KMS-11 (cell line): ENCODE results near the gene HMGCS2.

ENCODE experiments used
- H2AFZ ChIP-seq: fragments of 200-600 bp; sonication (generic); 2 replicates; pipeline ENCODE4 v1.6.1; 2016; ENCODE audit warnings: antibody characterized with exemption, mixed run types, low read depth
- H3K27ac ChIP-seq: fragments of 200-600 bp; sonication (generic); 2 replicates; pipeline ENCODE4 v1.6.1; 2016; ENCODE audit warnings: mild to moderate bottlenecking, mixed run types
- H3K27me3 ChIP-seq: fragments of 200-600 bp; sonication (generic); 2 replicates; pipeline ENCODE4 v1.6.1; 2017; ENCODE audit warnings: mild to moderate bottlenecking, low read depth, mixed run types, moderate library complexity; ENCODE audit not compliant: insufficient read depth
- H3K36me3 ChIP-seq: fragments of 200-600 bp; sonication (generic); 2 replicates; pipeline ENCODE4 v1.6.1; 2017; ENCODE audit warnings: mild to moderate bottlenecking, mixed run types; ENCODE audit not compliant: insufficient read depth
- H3K4me1 ChIP-seq: fragments of 200-600 bp; sonication (generic); 2 replicates; pipeline ENCODE4 v1.6.1; 2016; ENCODE audit warnings: mild to moderate bottlenecking, low read depth, mixed run types; ENCODE audit not compliant: poor library complexity, severe bottlenecking
- H3K4me2 ChIP-seq: fragments of 200-600 bp; sonication (generic); 2 replicates; pipeline ENCODE4 v1.7.0; 2016; ENCODE audit warnings: mild to moderate bottlenecking, mixed run types
- H3K4me3 ChIP-seq: fragments of 200-600 bp; sonication (generic); IDR thresholded peaks from 2 replicates; pipeline ENCODE4 v1.6.1; 2017; ENCODE audit warnings: low read depth, low read length, mixed read lengths; ENCODE audit not compliant: insufficient read depth
- H3K79me2 ChIP-seq: fragments of 200-600 bp; sonication (generic); 2 replicates; pipeline ENCODE4 v1.6.1; 2016; ENCODE audit warnings: low read depth, mixed run types; ENCODE audit not compliant: insufficient read depth
- H3K9ac ChIP-seq: fragments of 200-600 bp; sonication (generic); 2 replicates; pipeline ENCODE4 v1.6.1; 2016; ENCODE audit warnings: mild to moderate bottlenecking, mixed run types
- H4K20me1 ChIP-seq: fragments of 200-600 bp; sonication (generic); 2 replicates; pipeline ENCODE4 v1.6.1; 2016; ENCODE audit warnings: mild to moderate bottlenecking, mixed run types; ENCODE audit not compliant: insufficient read depth
- TF ChIP-seq, protein P1 (sequence below): fragments of 200-600 bp; sonication (generic); conservative IDR thresholded peaks from 2 replicates; pipeline ENCODE4 v1.6.1; 2017; ENCODE audit warnings: low read depth, mild to moderate bottlenecking, antibody characterized with exemption, low read length, moderate library complexity, mixed read lengths

HMGCS2 gene

DNA sequence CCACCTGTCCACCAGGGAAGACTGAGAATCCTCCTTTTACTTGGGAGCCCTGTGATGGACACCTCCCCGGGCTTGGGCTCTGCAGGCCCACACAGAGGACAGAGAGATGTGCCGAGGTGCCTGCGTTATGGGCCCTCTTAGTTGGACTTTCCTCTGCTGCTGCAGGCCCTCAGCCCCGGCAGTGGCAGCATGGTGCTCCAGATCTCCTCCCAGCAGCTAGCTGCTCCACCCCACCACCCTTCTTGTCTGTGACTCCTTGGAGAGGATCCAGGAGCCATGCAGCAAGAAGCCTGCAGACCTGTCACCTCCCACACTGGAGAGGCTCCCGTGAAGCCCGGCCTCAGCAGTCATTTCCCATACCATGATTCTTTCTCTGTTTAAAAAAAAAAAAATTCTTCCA lies 29.6 kb downstream of the HMGCS2 start:
- H3K4me2 ChIP-seq: no peak overlapping the region
- H3K36me3 ChIP-seq: no peaks in the 10 kb centered on the region

DNA sequence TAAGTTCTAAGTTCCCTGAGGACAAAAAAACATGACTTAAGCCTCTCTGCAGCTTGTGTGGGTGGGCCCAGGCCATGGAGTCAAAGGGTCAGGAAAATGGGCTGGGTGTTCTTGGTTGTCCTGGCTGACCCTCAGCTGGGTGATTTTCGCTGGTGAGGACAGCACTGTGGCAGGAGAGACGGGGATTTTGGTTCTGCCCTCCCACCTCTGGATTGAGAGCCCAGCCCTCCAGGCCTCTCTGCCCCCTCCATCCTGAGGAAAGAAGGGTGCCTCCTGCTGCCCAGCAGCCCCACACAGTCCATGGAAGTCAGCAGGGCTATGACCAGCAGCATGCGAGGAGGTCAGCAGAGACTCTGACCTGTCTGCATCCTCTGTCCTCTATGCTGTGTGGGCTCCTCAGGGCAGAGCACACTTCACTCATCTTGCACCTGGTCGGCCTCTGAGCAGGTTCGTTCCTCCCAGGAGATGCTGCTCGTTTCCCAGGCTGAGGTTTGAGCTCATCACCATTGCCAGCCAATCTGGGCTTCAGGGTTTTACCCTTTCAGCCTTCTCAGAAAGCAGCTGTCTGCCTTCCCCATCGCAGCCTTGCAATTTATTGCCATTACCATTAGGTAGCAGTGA lies 30.5 kb downstream of the HMGCS2 start:
- TF ChIP-seq, protein P1, sequence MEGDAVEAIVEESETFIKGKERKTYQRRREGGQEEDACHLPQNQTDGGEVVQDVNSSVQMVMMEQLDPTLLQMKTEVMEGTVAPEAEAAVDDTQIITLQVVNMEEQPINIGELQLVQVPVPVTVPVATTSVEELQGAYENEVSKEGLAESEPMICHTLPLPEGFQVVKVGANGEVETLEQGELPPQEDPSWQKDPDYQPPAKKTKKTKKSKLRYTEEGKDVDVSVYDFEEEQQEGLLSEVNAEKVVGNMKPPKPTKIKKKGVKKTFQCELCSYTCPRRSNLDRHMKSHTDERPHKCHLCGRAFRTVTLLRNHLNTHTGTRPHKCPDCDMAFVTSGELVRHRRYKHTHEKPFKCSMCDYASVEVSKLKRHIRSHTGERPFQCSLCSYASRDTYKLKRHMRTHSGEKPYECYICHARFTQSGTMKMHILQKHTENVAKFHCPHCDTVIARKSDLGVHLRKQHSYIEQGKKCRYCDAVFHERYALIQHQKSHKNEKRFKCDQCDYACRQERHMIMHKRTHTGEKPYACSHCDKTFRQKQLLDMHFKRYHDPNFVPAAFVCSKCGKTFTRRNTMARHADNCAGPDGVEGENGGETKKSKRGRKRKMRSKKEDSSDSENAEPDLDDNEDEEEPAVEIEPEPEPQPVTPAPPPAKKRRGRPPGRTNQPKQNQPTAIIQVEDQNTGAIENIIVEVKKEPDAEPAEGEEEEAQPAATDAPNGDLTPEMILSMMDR: no peak
- Histone ChIP-seq H3K27me3 (no peaks in the 10 kb centered on the region), H3K4me3 (no peak overlapping the region), H3K27ac (no peak overlapping the region), H3K36me3 (no peaks in the 10 kb centered on the region), H3K4me2 (no peak overlapping the region), H3K79me2 (no peaks in the 10 kb centered on the region), H4K20me1 (no peaks in the 10 kb centered on the region), H2AFZ (no peak overlapping the region), H3K4me1 (no peaks in the 10 kb centered on the region), H3K9ac (no peak overlapping the region)

More for the DNA sequence above, 29.6 kb downstream of the HMGCS2 start:
- Histone ChIP-seq H4K20me1 (no peaks in the 10 kb centered on the region), H3K27me3 (no peaks in the 10 kb centered on the region), H3K4me3 (no peak overlapping the region), H3K9ac (no peak overlapping the region), H3K79me2 (no peaks in the 10 kb centered on the region), H3K4me1 (no peaks in the 10 kb centered on the region), H2AFZ (no peak overlapping the region), H3K27ac (no peak overlapping the region)
- TF ChIP-seq, protein P1: no peak

DNA sequence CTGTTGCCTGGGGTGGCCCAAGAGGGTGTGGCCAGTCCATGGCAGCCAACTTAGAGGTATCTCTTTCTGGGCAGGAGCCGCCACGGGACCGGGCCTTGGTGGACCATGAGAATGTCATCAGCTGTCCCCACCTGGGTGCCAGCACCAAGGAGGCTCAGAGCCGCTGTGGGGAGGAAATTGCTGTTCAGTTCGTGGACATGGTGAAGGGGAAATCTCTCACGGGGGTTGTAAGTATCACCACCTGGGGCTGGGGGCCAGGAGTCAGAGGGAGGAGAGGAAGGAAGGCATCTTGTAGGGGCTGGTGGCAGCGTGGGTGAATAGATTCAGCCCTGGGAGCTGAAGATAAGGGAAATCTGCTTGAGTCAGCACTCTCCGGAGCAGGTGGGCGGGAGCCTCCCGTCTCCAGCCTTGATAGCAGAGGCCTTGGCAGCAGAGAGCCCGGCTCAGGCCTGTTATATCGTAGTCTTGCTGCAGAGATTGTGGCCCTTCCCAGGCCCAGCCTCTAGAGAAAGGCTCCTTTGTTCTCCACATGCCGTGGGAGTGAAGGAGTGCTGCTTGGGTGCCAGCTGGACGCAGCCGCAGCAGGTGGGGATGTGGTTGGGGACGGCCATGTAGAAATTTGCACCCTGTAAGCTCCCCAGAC lies 31.5 kb downstream of the HMGCS2 start:
- H3K79me2 ChIP-seq: no peaks in the 10 kb centered on the region
- no peaks in the 10 kb centered on the region for H3K36me3 ChIP-seq
- TF ChIP-seq, protein P1: no peak
- H3K4me2 ChIP-seq: no peak overlapping the region
- no peak overlapping the region for H2AFZ ChIP-seq
- no peaks in the 10 kb centered on the region for H3K27me3 ChIP-seq
- no peak overlapping the region for H3K9ac ChIP-seq
- H3K27ac ChIP-seq: no peak overlapping the region
- no peak overlapping the region for H3K4me3 ChIP-seq
- H3K4me1 ChIP-seq: no peaks in the 10 kb centered on the region
- H4K20me1 ChIP-seq: no peaks in the 10 kb centered on the region

DNA sequence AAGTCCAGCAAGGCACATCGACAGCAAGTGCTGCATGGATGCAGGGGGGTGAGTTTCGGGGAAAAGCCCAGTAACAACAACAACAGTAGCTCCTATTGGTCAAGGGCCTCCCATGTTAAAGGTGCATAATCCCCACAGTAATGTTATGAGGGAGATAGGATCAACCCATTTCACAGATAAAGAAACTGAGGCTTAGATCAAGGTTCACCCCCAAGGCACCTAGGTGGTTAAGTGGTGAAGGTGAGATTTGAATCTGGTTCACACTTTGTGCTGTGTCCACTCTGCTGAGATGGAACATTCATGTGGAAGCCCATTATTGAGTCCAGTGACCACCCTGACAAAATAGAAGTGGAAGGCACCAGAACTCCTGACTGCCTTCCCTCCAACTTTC lies 32.1 kb downstream of the HMGCS2 start:
- Histone ChIP-seq H4K20me1 (no peaks in the 10 kb centered on the region), H3K27ac (no peak overlapping the region), H3K36me3 (no peaks in the 10 kb centered on the region), H3K4me1 (no peaks in the 10 kb centered on the region), H3K4me2 (no peak overlapping the region), H2AFZ (no peak overlapping the region), H3K79me2 (no peaks in the 10 kb centered on the region), H3K27me3 (no peaks in the 10 kb centered on the region), H3K4me3 (no peak overlapping the region), H3K9ac (no peak overlapping the region)
- TF ChIP-seq, protein P1: no peak
